ENCODE results near the gene CZIB.
"Not testable (repeated sequence)": the region's sequence is repeated elsewhere in the genome, so short reads cannot be mapped to it uniquely, and the experiment has no call there.

The CZIB gene

GRCh38 chr1:53188099-53188498 is 32.3 kb downstream of the CZIB start:
- no peak for DNase-seq

- DNase-seq, result no peak
Measured at GRCh38 chr1:53187401-53187800, 33.0 kb downstream of the CZIB start.

- no peak for DNase-seq
Measured at GRCh38 chr1:53186533-53186932, 33.9 kb downstream of the CZIB start.

GRCh38 chr1:53185955-53186297 is 34.5 kb downstream of the CZIB start:
- not testable (repeated sequence) for DNase-seq

GRCh38 chr1:53183095-53183990 is 37.1 kb downstream of the CZIB start:
- DNase-seq, result no peak

GRCh38 chr1:53182716-53183094 is 37.7 kb downstream of the CZIB start:
- no peak for DNase-seq

- DNase-seq, result no peak
Measured at GRCh38 chr1:53182111-53182593, 38.3 kb downstream of the CZIB start.

GRCh38 chr1:53180951-53181350 is 39.5 kb downstream of the CZIB start:
- no peak for DNase-seq

GRCh38 chr1:53180226-53180625 is 40.2 kb downstream of the CZIB start:
- DNase-seq, result no peak

GRCh38 chr1:53176452-53177208 is 43.8 kb downstream of the CZIB start:
- DNase-seq, result peak; percentile 57

GRCh38 chr1:53174971-53175913 is 45.2 kb downstream of the CZIB start:
- no peak for DNase-seq

- DNase-seq, result peak; percentile 53
Measured at GRCh38 chr1:53172426-53173128, 47.9 kb downstream of the CZIB start.

- no peak for DNase-seq
Measured at GRCh38 chr1:53166912-53167311, 53.5 kb downstream of the CZIB start.

GRCh38 chr1:53166366-53166765 is 54.1 kb downstream of the CZIB start:
- DNase-seq, result no peak

GRCh38 chr1:53165408-53165961 is 54.9 kb downstream of the CZIB start:
- DNase-seq, result no peak

Measured in SHP77 treated with DMSO at 0.1 percent for 48 hours (cell line).